GM23248 (cell line): Measurements from ENCODE around the gene OR1D2.
"Not testable (repeated sequence)": the region's sequence is repeated elsewhere in the genome, so short reads cannot be mapped to it uniquely, and the experiment has no call there.

ENCODE experiments used
- EZH2 ChIP-seq: fragments of 200-600 bp; sonication (generic); IDR thresholded peaks from 2 replicates; pipeline ENCODE4 v1.6.1; 2018; ENCODE audit warnings: antibody characterized with exemption, mild to moderate bottlenecking; ENCODE audit not compliant: insufficient read depth, poor library complexity, severe bottlenecking
- EZH2phosphoT487 ChIP-seq: fragments of 200-600 bp; sonication (generic); IDR thresholded peaks from 2 replicates; pipeline ENCODE4 v1.6.1; 2018; ENCODE audit warnings: antibody characterized with exemption, moderate library complexity, mild to moderate bottlenecking, low read depth; ENCODE audit not compliant: insufficient read depth

DNA sequence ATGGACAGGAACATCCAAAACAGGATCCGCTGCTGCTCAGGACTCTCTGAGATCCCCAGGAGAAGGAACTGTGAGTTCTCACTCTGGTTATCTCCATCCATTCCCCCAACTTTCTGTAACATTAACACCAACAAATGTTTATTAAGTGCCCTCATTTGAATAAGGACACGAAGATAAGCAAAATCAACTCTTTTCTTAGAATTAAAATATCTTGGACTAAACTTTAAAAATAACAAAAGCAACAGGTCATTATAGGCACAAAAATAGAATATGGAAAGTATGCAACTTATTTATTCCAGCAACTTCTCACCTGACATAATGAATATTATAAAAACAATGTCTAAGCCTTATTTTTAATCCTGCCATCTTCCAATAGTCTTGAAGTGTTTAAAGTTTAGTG lies 40.7 kb downstream of the OR1D2 start, which contains the start of gene OR1D5:
- TF ChIP-seq EZH2, EZH2phosphoT487: not testable (repeated sequence)
